ENCODE data around the gene SPAG9. TPM values are rescaled to one million over a fixed set of nuclear protein-coding genes. Genes with fewer than 3 reads are reported as not detected.

Gene SPAG9
- total and polyA plus RNA-seq, 2 experiments from 2014 or later, result 26.5 to 82.7 TPM

GRCh38 chr17:50923611-50924010, 197.1 kb downstream of the SPAG9 start:
- Histone ChIP-seq H3K9me2 (replicated peaks; ENCODE audit: insufficient read depth) (no peaks in the 10 kb centered on the region), H2AFZ (no peak overlapping the region), H3K79me2 (no peaks in the 10 kb centered on the region), H3K27me3 (no peaks in the 10 kb centered on the region), H3K4me3 (no peak overlapping the region), H3K27ac (peak overlapping the region; percentile 85), H4K20me1 (ENCODE audit: insufficient read depth, poor library complexity, severe bottlenecking) (no peaks in the 10 kb centered on the region), H3K36me3 (replicated peaks; ENCODE audit: insufficient read depth, low read depth) (no peaks in the 10 kb centered on the region), H3K9me3 (ENCODE audit: low read depth) (no peaks in the 10 kb centered on the region), H3K4me1 (ENCODE audit: insufficient read depth) (peaks cover 47% of the 10 kb centered on the region), H3K4me2 (no peak overlapping the region)
- TF ChIP-seq, protein P1, sequence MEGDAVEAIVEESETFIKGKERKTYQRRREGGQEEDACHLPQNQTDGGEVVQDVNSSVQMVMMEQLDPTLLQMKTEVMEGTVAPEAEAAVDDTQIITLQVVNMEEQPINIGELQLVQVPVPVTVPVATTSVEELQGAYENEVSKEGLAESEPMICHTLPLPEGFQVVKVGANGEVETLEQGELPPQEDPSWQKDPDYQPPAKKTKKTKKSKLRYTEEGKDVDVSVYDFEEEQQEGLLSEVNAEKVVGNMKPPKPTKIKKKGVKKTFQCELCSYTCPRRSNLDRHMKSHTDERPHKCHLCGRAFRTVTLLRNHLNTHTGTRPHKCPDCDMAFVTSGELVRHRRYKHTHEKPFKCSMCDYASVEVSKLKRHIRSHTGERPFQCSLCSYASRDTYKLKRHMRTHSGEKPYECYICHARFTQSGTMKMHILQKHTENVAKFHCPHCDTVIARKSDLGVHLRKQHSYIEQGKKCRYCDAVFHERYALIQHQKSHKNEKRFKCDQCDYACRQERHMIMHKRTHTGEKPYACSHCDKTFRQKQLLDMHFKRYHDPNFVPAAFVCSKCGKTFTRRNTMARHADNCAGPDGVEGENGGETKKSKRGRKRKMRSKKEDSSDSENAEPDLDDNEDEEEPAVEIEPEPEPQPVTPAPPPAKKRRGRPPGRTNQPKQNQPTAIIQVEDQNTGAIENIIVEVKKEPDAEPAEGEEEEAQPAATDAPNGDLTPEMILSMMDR (IDR thresholded peaks at IDR 0.05; ENCODE audit: poor library complexity), result no peak
- no peak for TF ChIP-seq EZH2 (IDR thresholded peaks at IDR 0.05; ENCODE audit: borderline replicate concordance)
- TF ChIP-seq EZH2phosphoT487 (IDR thresholded peaks at IDR 0.05; ENCODE audit: low read depth, severe bottlenecking, unreplicated experiment), result no peak
- no peak for DNase-seq (ENCODE audit: low spot score)
- 86% methylated on average over 2 of the region's 2 CpGs for WGBS (ENCODE audit: low lambda C conversion rate, missing lambda C conversion rate)

DNA sequence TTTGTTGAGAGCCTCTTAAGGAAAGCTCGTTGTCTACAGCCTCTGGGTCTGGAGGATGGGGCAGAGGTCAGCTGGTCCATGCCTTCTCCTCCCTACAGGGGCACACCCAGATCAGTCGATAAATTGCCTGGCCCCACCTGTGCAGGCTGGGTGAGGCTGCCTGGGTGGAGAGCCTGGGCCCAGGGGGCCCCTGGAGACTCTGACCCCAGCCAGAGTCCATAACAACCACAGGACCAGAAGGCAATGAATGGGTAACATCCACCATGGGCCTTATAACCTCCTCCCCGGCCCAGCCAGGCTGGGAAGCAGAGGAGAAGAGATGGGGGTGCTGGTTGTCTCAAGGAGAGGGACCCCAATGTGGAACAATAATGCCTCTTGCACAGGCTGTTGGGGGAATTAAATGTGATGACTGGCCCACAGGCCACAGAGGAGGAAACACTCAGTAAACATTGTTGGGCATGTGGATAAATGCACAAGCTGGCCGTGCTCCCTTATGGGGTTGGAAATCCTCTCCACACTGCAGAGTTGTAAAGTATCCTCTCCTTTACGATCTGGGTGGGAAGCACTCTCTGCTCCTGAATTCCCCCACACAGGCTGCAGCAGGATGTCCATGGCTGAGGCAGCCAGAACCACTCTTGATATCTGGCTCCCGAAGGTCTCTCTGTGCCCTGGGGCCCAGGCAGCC, 197.8 kb downstream of the SPAG9 start:
- Histone ChIP-seq H3K27ac (peak overlapping the region; percentile 85), H3K9me3 (ENCODE audit: low read depth) (no peaks in the 10 kb centered on the region), H3K4me3 (no peak overlapping the region), H3K79me2 (no peaks in the 10 kb centered on the region), H4K20me1 (ENCODE audit: insufficient read depth, poor library complexity, severe bottlenecking) (no peaks in the 10 kb centered on the region), H3K9me2 (replicated peaks; ENCODE audit: insufficient read depth) (no peaks in the 10 kb centered on the region), H3K4me2 (no peak overlapping the region), H3K27me3 (no peaks in the 10 kb centered on the region), H2AFZ (peak overlapping the region; percentile 13), H3K4me1 (ENCODE audit: insufficient read depth) (peaks cover 55% of the 10 kb centered on the region), H3K36me3 (replicated peaks; ENCODE audit: insufficient read depth, low read depth) (no peaks in the 10 kb centered on the region)
- 47% methylated on average over 6 of the region's 6 CpGs for WGBS (ENCODE audit: low lambda C conversion rate, missing lambda C conversion rate)
- TF ChIP-seq, protein P1 (IDR thresholded peaks at IDR 0.05; ENCODE audit: poor library complexity), result no peak
- TF ChIP-seq EZH2phosphoT487 (IDR thresholded peaks at IDR 0.05; ENCODE audit: low read depth, severe bottlenecking, unreplicated experiment) (no peak), EZH2 (IDR thresholded peaks at IDR 0.05; ENCODE audit: borderline replicate concordance) (no peak)
- peak; percentile 47 for DNase-seq (ENCODE audit: low spot score)

GRCh38 chr17:50922107-50922506, 198.6 kb downstream of the SPAG9 start:
- no peaks in the 10 kb centered on the region for H3K9me2 ChIP-seq (replicated peaks; ENCODE audit: insufficient read depth)
- 100% methylated on average over 2 of the region's 2 CpGs for WGBS (ENCODE audit: low lambda C conversion rate, missing lambda C conversion rate)
- H3K36me3 ChIP-seq (replicated peaks; ENCODE audit: insufficient read depth, low read depth), result no peaks in the 10 kb centered on the region
- no peaks in the 10 kb centered on the region for H3K79me2 ChIP-seq
- DNase-seq (ENCODE audit: low spot score), result no peak
- H3K27ac ChIP-seq, result peak overlapping the region; percentile 85
- H3K4me1 ChIP-seq (ENCODE audit: insufficient read depth), result peaks cover 58% of the 10 kb centered on the region
- no peak overlapping the region for H2AFZ ChIP-seq
- H4K20me1 ChIP-seq (ENCODE audit: insufficient read depth, poor library complexity, severe bottlenecking), result no peaks in the 10 kb centered on the region
- no peak overlapping the region for H3K4me2 ChIP-seq
- H3K4me3 ChIP-seq, result no peak overlapping the region
- TF ChIP-seq EZH2phosphoT487 (IDR thresholded peaks at IDR 0.05; ENCODE audit: low read depth, severe bottlenecking, unreplicated experiment) (no peak), EZH2 (IDR thresholded peaks at IDR 0.05; ENCODE audit: borderline replicate concordance) (no peak)
- TF ChIP-seq, protein P1 (IDR thresholded peaks at IDR 0.05; ENCODE audit: poor library complexity), result no peak
- no peaks in the 10 kb centered on the region for H3K9me3 ChIP-seq (ENCODE audit: low read depth)
- H3K27me3 ChIP-seq, result no peaks in the 10 kb centered on the region

All from hepatocyte (in vitro differentiated cells).